IMR-90 (cell line): Measurements from ENCODE around the gene MSI2. TPM values are rescaled to one million over a fixed set of nuclear protein-coding genes. Genes with fewer than 3 reads are reported as not detected.
A peak's percentile ranks its signal among the peaks of the same experiment; 100 is the strongest.

Source experiments
- ATAC-seq: fragments of 200-7000 bp; cut with Tn5 transposase; 2 replicates; pipeline ENCODE4 v1.9.1; 2020; ENCODE audit warnings: low read depth, mild to moderate bottlenecking, moderate library complexity
- BruUV-seq: library from RNA; stranded (reverse); fragments of 400-500 nt; replicated peaks from 2 replicates; lab custom pipeline; 2021; lab: Mats Ljungman, UMichigan
- CTCF ChIA-PET: fragments of 300-600 bp; formaldehyde crosslinking; extraction: SDS; loops from one replicate; lab custom pipeline; 2021; ENCODE audit warnings: antibody characterized with exemption; lab: Yijun Ruan, JAX
- POLR2A ChIA-PET: fragments of 300-600 bp; sonication (Branson Sonifier 250); formaldehyde crosslinking; loops from one replicate; lab custom pipeline; 2022; ENCODE audit warnings: antibody characterized with exemption; ENCODE audit not compliant: unreplicated experiment; lab: Charles Lee
- DNase-seq: peaks from one replicate; pipeline ENCODE4 v3.0.0; 2013
- H2AFZ ChIP-seq: replicated peaks from 2 replicates; pipeline ENCODE3; 2013; ENCODE audit warnings: low read length, mild to moderate bottlenecking; ENCODE audit not compliant: poor library complexity
- H2AK5ac ChIP-seq: 2 replicates; pipeline ENCODE4 v1.6.1; 2013; ENCODE audit warnings: low read depth, low read length, inconsistent platforms
- H2AK9ac ChIP-seq: replicated peaks from 2 replicates; pipeline ENCODE3; 2013; ENCODE audit warnings: mild to moderate bottlenecking, low read depth, low read length, moderate library complexity; ENCODE audit not compliant: poor library complexity
- H2BK120ac ChIP-seq: 2 replicates; pipeline ENCODE4 v1.6.1; 2013; ENCODE audit warnings: low read depth, low read length, inconsistent platforms
- H2BK15ac ChIP-seq: 3 replicates; pipeline ENCODE4 v1.6.1; 2013; ENCODE audit warnings: low read depth, low read length, inconsistent platforms
- H2BK20ac ChIP-seq: 2 replicates; pipeline ENCODE4 v1.6.1; 2013; ENCODE audit warnings: low read depth, mild to moderate bottlenecking, inconsistent platforms, low read length, moderate library complexity
- H2BK5ac ChIP-seq: 2 replicates; pipeline ENCODE4 v1.6.1; 2013; ENCODE audit warnings: mild to moderate bottlenecking, low read depth, low read length, inconsistent platforms; ENCODE audit not compliant: poor library complexity, severe bottlenecking
- H3K14ac ChIP-seq: replicated peaks from 2 replicates; pipeline ENCODE4 v1.6.1; 2013; ENCODE audit warnings: low read depth, low read length, inconsistent platforms
- H3K18ac ChIP-seq: 2 replicates; pipeline ENCODE4 v1.6.1; 2013; ENCODE audit warnings: low read depth, low read length, control low read depth
- H3K23ac ChIP-seq: 2 replicates; pipeline ENCODE4 v1.6.1; 2013; ENCODE audit warnings: low read depth, low read length, inconsistent platforms
- H3K27ac ChIP-seq: 2 replicates; pipeline ENCODE4 v1.5.1; 2013; ENCODE audit warnings: mild to moderate bottlenecking, control low read depth, low read length; ENCODE audit not compliant: insufficient read depth
- H3K27me3 ChIP-seq: 2 replicates; pipeline ENCODE4 v1.6.1; 2013; ENCODE audit warnings: low read length; ENCODE audit not compliant: control insufficient read depth, insufficient read depth
- H3K36me3 ChIP-seq: 2 replicates; pipeline ENCODE4 v1.6.1; 2013; ENCODE audit warnings: low read length, mixed read lengths; ENCODE audit not compliant: control insufficient read depth, insufficient read depth
- H3K4ac ChIP-seq: 2 replicates; pipeline ENCODE4 v1.6.1; 2013; ENCODE audit warnings: low read depth, low read length, inconsistent platforms
- H3K4me1 ChIP-seq: 2 replicates; pipeline ENCODE4 v1.6.1; 2013; ENCODE audit warnings: low read length, mixed read lengths; ENCODE audit not compliant: control insufficient read depth, insufficient read depth
- H3K4me2 ChIP-seq: 2 replicates; pipeline ENCODE4 v1.6.1; 2013; ENCODE audit warnings: low read depth, mild to moderate bottlenecking, control low read depth, low read length, moderate library complexity
- H3K4me3 ChIP-seq: 2 replicates; pipeline ENCODE4 v1.5.1; 2013; ENCODE audit warnings: low read depth, mild to moderate bottlenecking, control low read depth, low read length, moderate library complexity; ENCODE audit not compliant: insufficient read depth
- H3K56ac ChIP-seq: 2 replicates; pipeline ENCODE4 v1.6.1; 2013; ENCODE audit warnings: low read length, inconsistent platforms; ENCODE audit not compliant: insufficient read depth; ENCODE audit errors: extremely low read depth
- H3K79me1 ChIP-seq, 2 experiments: 2 replicates each; pipeline ENCODE4 v1.6.1; 2013; ENCODE audit warnings: low read length in 2 of 2, inconsistent platforms in 1 of 2, low read depth in 1 of 2
- H3K9ac ChIP-seq: 2 replicates; pipeline ENCODE4 v1.6.1; 2013; ENCODE audit warnings: low read depth, low read length, control low read depth
- H3K9me1 ChIP-seq: 2 replicates; pipeline ENCODE4 v1.6.1; 2013; ENCODE audit warnings: low read length, inconsistent platforms; ENCODE audit not compliant: insufficient read depth
- H3K9me3 ChIP-seq: 2 replicates; pipeline ENCODE4 v1.6.1; 2013; ENCODE audit warnings: low read length; ENCODE audit not compliant: control insufficient read depth, insufficient read depth
- H4K20me1 ChIP-seq: 2 replicates; pipeline ENCODE4 v1.6.1; 2013; ENCODE audit warnings: low read length, inconsistent platforms; ENCODE audit not compliant: insufficient read depth
- H4K5ac ChIP-seq: 2 replicates; pipeline ENCODE4 v1.6.1; 2013; ENCODE audit warnings: mild to moderate bottlenecking, low read depth, low read length, control low read depth
- H4K8ac ChIP-seq, 2 experiments: 2 replicates each; pipeline ENCODE4 v1.6.1; 2013; ENCODE audit warnings: low read depth in 2 of 2, low read length in 2 of 2, control low read depth in 1 of 2, inconsistent platforms in 1 of 2
- H4K91ac ChIP-seq: 2 replicates; pipeline ENCODE4 v1.6.1; 2013; ENCODE audit warnings: low read depth, low read length, inconsistent platforms; ENCODE audit not compliant: insufficient read depth
- BHLHE40 ChIP-seq: fragments of 150-350 bp; IDR thresholded peaks from 2 replicates; pipeline ENCODE4 v1.6.1; 2016; ENCODE audit warnings: mild to moderate bottlenecking, low read depth, low read length
- CEBPB ChIP-seq: IDR thresholded peaks from 2 replicates; pipeline ENCODE4 v1.6.1; 2012; ENCODE audit warnings: low read depth, low read length, improper control_type of control experiment
- CHD1 ChIP-seq: IDR thresholded peaks from 2 replicates; pipeline ENCODE4 v1.6.1; 2012; ENCODE audit warnings: low read depth, low read length, improper control_type of control experiment
- CTCF ChIP-seq: conservative IDR thresholded peaks from 2 replicates; pipeline ENCODE4 v1.5.1; 2012; ENCODE audit warnings: mild to moderate bottlenecking, low read depth, low read length, improper control_type of control experiment
- ELK1 ChIP-seq: fragments of 150-350 bp; IDR thresholded peaks from 2 replicates; pipeline ENCODE4 v1.6.1; 2016; ENCODE audit warnings: low read depth, mild to moderate bottlenecking, low read length, moderate library complexity, borderline replicate concordance
- FOS ChIP-seq: fragments of 150-350 bp; IDR thresholded peaks from 2 replicates; pipeline ENCODE4 v1.6.1; 2016; ENCODE audit warnings: low read depth, low read length
- MAFK ChIP-seq: IDR thresholded peaks from 2 replicates; pipeline ENCODE4 v1.6.1; 2012; ENCODE audit warnings: low read depth, low read length, improper control_type of control experiment
- MAZ ChIP-seq: IDR thresholded peaks from 2 replicates; pipeline ENCODE4 v1.6.1; 2012; ENCODE audit warnings: low read depth, mild to moderate bottlenecking, low read length, improper control_type of control experiment, moderate library complexity, borderline replicate concordance
- MXI1 ChIP-seq: IDR thresholded peaks from 2 replicates; pipeline ENCODE4 v1.6.1; 2012; ENCODE audit warnings: low read depth, mild to moderate bottlenecking, low read length, moderate library complexity, borderline replicate concordance
- NFE2L2 ChIP-seq: fragments of 150-350 bp; IDR thresholded peaks from 2 replicates; pipeline ENCODE4 v1.6.1; 2016; ENCODE audit warnings: low read depth, mild to moderate bottlenecking, low read length
- POLR2A ChIP-seq: IDR thresholded peaks from 2 replicates; pipeline ENCODE4 v1.6.1; 2012; ENCODE audit warnings: mild to moderate bottlenecking, low read depth, low read length
- RAD21 ChIP-seq: IDR thresholded peaks from 2 replicates; pipeline ENCODE4 v1.6.1; 2012; ENCODE audit warnings: low read length, improper control_type of control experiment
- RCOR1 ChIP-seq: IDR thresholded peaks from 2 replicates; pipeline ENCODE4 v1.6.1; 2012; ENCODE audit warnings: mild to moderate bottlenecking, low read length, improper control_type of control experiment; ENCODE audit not compliant: insufficient replicate concordance
- RFX5 ChIP-seq: IDR thresholded peaks from 2 replicates; pipeline ENCODE4 v1.8.0; 2012; ENCODE audit warnings: low read depth, mild to moderate bottlenecking, low read length, moderate library complexity
- USF2 ChIP-seq: fragments of 150-350 bp; IDR thresholded peaks from 2 replicates; pipeline ENCODE4 v1.6.1; 2017; ENCODE audit warnings: mild to moderate bottlenecking, antibody characterized with exemption, low read length, low read depth
- WGBS, 2 experiments: methylation state at CpG; one replicate each; pipeline versions ENCODE4 v1.1.5 to v1.1.7; 2013; ENCODE audit warnings: missing lambda C conversion rate in 2 of 2; ENCODE audit not compliant: insufficient read length in 1 of 2; ENCODE audit errors: extremely low coverage in 2 of 2; 5-methylcytosine and 5-hydroxymethylcytosine counted together
- dilution Hi-C: fragments of 300-500 bp; cut with HindIII; formaldehyde crosslinking; loops from one replicate; pipeline ENCODE4 v1.14.3; 2018; ENCODE audit warnings: low sequenced_read_pairs; ENCODE audit not compliant: unreplicated experiment
- in situ Hi-C: fragments of 300-500 bp; cut with MboI; formaldehyde crosslinking; loops from 3 replicates; pipeline ENCODE4 v1.14.3; 2019; ENCODE audit warnings: low sequenced_read_pairs, inconsistent platforms, mixed read lengths
- intact Hi-C: fragments of 100-400 bp; cut with micrococcal nuclease; formaldehyde crosslinking; loops from 2 replicates; pipeline ENCODE4 v1.10.0; 2022
- polyA plus RNA-seq, 3 experiments: library from polyadenylated mRNA; depleted of rRNA; stranded (reverse); fragments of >200 nt; gene quantifications; 2 replicates each; pipeline ENCODE4 v1.2.3, GENCODE V29; 2012; ENCODE audit warnings: low replicate concordance in 1 of 3
- total RNA-seq: library from RNA; depleted of rRNA; stranded (reverse); fragments of >200 nt; gene quantifications from 2 replicates; pipeline ENCODE4 v1.2.3, GENCODE V29; 2012

MSI2 gene
- total and polyA plus RNA-seq, 2 of the 4 experiments (the other 2 are of a cell fraction), result 13.0 to 16.0 TPM

GRCh38 chr17:57400648-57401047 lies 144.3 kb downstream of the MSI2 start:
- H3K4me1 ChIP-seq, result peaks cover 3% of the 10 kb centered on the region
- POLR2A ChIA-PET, result no interaction called here
- no peak overlapping the region for H4K8ac ChIP-seq
- H3K36me3 ChIP-seq, result peaks cover 8% of the 10 kb centered on the region; the same call in 1 of the 2 replicates
- peak; percentile 17 for DNase-seq
- no peak overlapping the region for H2BK15ac ChIP-seq
- H2BK120ac ChIP-seq, result no peak overlapping the region
- H3K14ac ChIP-seq, result no peak overlapping the region; the same call in 1 of the 2 replicates
- no peak overlapping the region for H2AK9ac ChIP-seq
- H3K27ac ChIP-seq, result no peak overlapping the region
- 100% methylated on average over 1 of the region's 8 CpGs; no CpG with 5 or more reads in 1 of the 2 experiments for WGBS, 2 experiments
- H3K56ac ChIP-seq, result no peak overlapping the region
- H3K9me1 ChIP-seq, result peaks cover 10% of the 10 kb centered on the region
- H3K4me2 ChIP-seq, result no peak overlapping the region
- dilution Hi-C loops (no loop called here), intact Hi-C loops (no loop called here), in situ Hi-C loops (no loop called here)
- H2BK5ac ChIP-seq, result no peak overlapping the region
- H3K4me3 ChIP-seq, result no peak overlapping the region
- peaks cover 4 to 15% of the 10 kb centered on the region in 2 experiments; a peak in 2 of 4 replicates for H3K79me1 ChIP-seq
- no peak overlapping the region for H3K9ac ChIP-seq
- H2AFZ ChIP-seq, result no peak overlapping the region
- H2BK20ac ChIP-seq, result no peak overlapping the region
- no peaks in the 10 kb centered on the region for H3K9me3 ChIP-seq
- no peak overlapping the region for H3K23ac ChIP-seq
- H4K5ac ChIP-seq, result no peak overlapping the region
- no peak overlapping the region for H4K91ac ChIP-seq
- no peak overlapping the region for H2AK5ac ChIP-seq
- ATAC-seq, result no peak
- H3K18ac ChIP-seq, result no peak overlapping the region
- no TSS peak for BruUV-seq
- TF ChIP-seq NFE2L2, result no peak
- no peak for TF ChIP-seq MXI1
- no peak for TF ChIP-seq ELK1
- no peak for TF ChIP-seq CTCF
- TF ChIP-seq CEBPB, result no peak
- TF ChIP-seq USF2, result no peak
- TF ChIP-seq CHD1, result no peak
- no peak for TF ChIP-seq RAD21
- TF ChIP-seq POLR2A, result no peak
- TF ChIP-seq MAZ, result no peak
- TF ChIP-seq RCOR1, result no peak
- TF ChIP-seq BHLHE40, result no peak
- TF ChIP-seq MAFK, result no peak
- no peak for TF ChIP-seq RFX5
- TF ChIP-seq FOS, result no peak
- H4K20me1 ChIP-seq, result peaks cover 3% of the 10 kb centered on the region; the same call in 1 of the 2 replicates
- H3K27me3 ChIP-seq, result no peaks in the 10 kb centered on the region
- H3K4ac ChIP-seq, result no peak overlapping the region
- CTCF ChIA-PET, result interaction anchor here (0.6 kb wide), 1 partner anchor 143 kb away, joined by 3 read pairs; no protein-coding TSS in a partner anchor
